Lower lobe of right lung (tissue), 2 donors: ENCODE data around the gene CAPZA2. TPM values are rescaled to one million over a fixed set of nuclear protein-coding genes. Genes with fewer than 3 reads are reported as not detected.
"Not testable (repeated sequence)": the region's sequence is repeated elsewhere in the genome, so short reads cannot be mapped to it uniquely, and the experiment has no call there.

Experiments
- ATAC-seq, 2 donors: fragments of 200-7000 bp; cut with Tn5 transposase; one replicate each; pipeline ENCODE4 v1.9.1; 2020 to 2022; ENCODE audit warnings: mild to moderate bottlenecking in 2 of 2, moderate library complexity in 2 of 2
- DNase-seq: peaks from one replicate; pipeline ENCODE4 v3.0.0-alpha.2; 2020
- H3K27ac ChIP-seq: fragments of 200-600 bp; one replicate; pipeline ENCODE4 v1.8.0; 2022
- H3K27me3 ChIP-seq: fragments of 200-600 bp; one replicate; pipeline ENCODE4 v1.8.0; 2022; ENCODE audit warnings: low read depth
- H3K36me3 ChIP-seq: fragments of 200-600 bp; one replicate; pipeline ENCODE4 v1.8.0; 2022; ENCODE audit warnings: mild to moderate bottlenecking
- H3K4me1 ChIP-seq: fragments of 200-600 bp; one replicate; pipeline ENCODE4 v1.8.0; 2022
- H3K4me3 ChIP-seq: fragments of 200-600 bp; one replicate; pipeline ENCODE4 v1.8.0; 2022; ENCODE audit warnings: mild to moderate bottlenecking
- H3K9me3 ChIP-seq: fragments of 200-600 bp; one replicate; pipeline ENCODE4 v1.8.0; 2022
- CTCF ChIP-seq: fragments of 200-600 bp; IDR thresholded peaks from one replicate; pipeline ENCODE4 v1.8.0; 2022; ENCODE audit warnings: antibody characterized with exemption, mild to moderate bottlenecking
- intact Hi-C: fragments of 100-400 bp; cut with DNase I; formaldehyde crosslinking; loops from one replicate; pipeline ENCODE4 v1.11.0; 2022
- total RNA-seq: library from RNA; stranded (reverse); fragmentation: NEBNext Ultra II Directional; extraction: Animal tissue kit (Norgen Biotek cat#: 25700); gene quantifications from one replicate; pipeline ENCODE4 v1.2.1, GENCODE V29; 2021
- donor health status: DM: no; HTN: yes; CAD: no; lungs with severe emphysema.

CAPZA2 gene
- total RNA-seq, 1 donor from 2014 or later = 261 TPM

DNA sequence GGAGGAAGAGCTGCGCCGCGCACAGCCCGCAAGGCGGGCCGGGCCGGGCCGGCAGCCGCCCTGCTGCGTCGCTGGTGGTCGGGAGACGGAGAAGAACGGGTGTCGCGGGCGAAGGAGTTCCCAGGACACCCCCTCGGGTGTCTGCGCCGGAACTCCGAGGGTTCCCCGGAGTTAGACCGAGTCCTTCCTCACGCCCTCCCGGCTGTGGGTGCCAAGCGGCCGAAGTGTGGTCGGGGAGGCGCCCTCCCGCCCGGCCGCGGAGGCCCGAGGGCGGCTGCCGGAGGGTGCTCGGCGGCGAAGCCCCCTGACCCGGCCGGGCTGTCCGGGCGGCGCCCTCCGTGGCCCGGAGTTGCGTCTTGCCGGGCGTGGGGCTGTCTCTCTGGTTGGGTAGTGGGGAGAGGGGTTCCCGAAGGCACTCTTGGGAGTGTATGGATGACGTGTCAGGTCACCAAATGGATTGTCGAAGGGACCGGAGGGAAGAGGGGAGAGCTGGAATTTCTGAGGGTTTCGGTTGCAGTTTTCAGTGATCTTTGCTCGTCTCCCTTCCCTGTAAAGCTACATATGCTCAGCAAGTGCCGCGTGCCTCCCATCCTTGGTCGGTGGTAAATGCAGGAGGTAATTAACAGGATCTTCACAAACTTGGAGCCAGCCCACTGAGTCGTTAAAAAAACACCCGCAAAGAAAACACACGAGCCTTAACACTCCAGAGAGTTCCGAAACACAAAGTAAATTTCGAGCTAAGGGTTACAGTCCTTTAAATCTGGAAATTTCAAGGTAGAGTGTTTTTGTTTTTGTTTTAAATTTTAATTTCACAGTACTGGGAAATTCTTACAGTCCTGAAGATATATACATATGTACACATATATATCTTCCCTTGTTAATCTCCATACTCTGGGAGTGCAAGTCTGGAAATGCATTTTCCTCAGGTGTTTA lies 91.8 kb downstream of the CAPZA2 start:
- peak overlapping the region; percentile 86 for H3K4me3 ChIP-seq
- DNase-seq = peak; percentile 66
- no peaks in the 10 kb centered on the region for H3K27me3 ChIP-seq
- peak overlapping the region; percentile 100 for H3K27ac ChIP-seq
- intact Hi-C loops = no loop called here
- H3K4me1 ChIP-seq = peaks cover 54% of the 10 kb centered on the region
- H3K9me3 ChIP-seq = no peaks in the 10 kb centered on the region
- no peaks in the 10 kb centered on the region for H3K36me3 ChIP-seq
- TF ChIP-seq CTCF = no peak
- peak; percentile 73 to 76 for ATAC-seq

GRCh38 chr7:116955340-116955739 lies 93.0 kb downstream of the CAPZA2 start:
- DNase-seq (no peak), ATAC-seq (no peak)
- no peak for TF ChIP-seq CTCF
- H3K27ac ChIP-seq = peak overlapping the region; percentile 100
- intact Hi-C loops = no loop called here
- H3K36me3 ChIP-seq = no peaks in the 10 kb centered on the region
- H3K27me3 ChIP-seq = no peaks in the 10 kb centered on the region
- peaks cover 46% of the 10 kb centered on the region for H3K4me1 ChIP-seq
- H3K9me3 ChIP-seq = no peaks in the 10 kb centered on the region
- H3K4me3 ChIP-seq = peak overlapping the region; percentile 86

DNA sequence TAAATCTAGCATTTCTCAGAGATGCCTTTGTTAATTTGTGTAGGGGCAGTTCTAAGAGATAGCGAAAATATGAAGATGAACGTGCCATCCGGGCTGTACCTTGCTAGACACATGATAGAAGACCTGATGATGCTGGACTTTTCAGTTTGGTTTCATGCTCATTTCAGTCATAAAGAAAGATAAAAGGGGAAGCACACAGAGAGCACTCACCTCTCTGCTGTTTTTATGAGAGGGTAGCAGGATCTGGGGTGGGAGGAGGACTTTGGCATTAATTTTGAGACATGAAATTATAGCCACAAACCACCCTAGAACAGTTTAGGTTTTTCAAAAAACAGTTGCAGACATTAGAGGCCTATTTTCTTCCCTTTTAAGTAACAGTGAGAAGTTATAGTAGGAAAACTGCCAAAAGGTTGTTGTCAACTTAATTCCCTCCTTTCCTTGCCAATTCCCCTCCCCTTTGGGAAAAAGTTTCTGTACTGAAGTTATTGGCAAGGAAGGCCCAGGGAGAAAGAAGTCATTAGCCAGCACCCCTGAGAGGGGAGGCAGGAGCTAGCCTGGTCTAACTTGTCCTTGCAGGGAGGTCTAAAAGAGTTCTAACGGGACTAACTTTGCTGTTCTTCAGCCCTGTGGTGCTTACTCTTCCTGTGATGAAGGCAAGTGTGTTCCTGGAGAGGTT lies 93.6 kb downstream of the CAPZA2 start:
- peaks cover 46% of the 10 kb centered on the region for H3K4me1 ChIP-seq
- intact Hi-C loops = no loop called here
- H3K9me3 ChIP-seq = no peaks in the 10 kb centered on the region
- H3K27me3 ChIP-seq = no peaks in the 10 kb centered on the region
- ATAC-seq (no peak), DNase-seq (no peak)
- H3K27ac ChIP-seq = peak overlapping the region; percentile 9
- H3K36me3 ChIP-seq = no peaks in the 10 kb centered on the region
- TF ChIP-seq CTCF = no peak
- H3K4me3 ChIP-seq = peak overlapping the region; percentile 0

- Histone ChIP-seq H3K36me3 (no peaks in the 10 kb centered on the region), H3K9me3 (no peaks in the 10 kb centered on the region), H3K4me3 (no peak overlapping the region), H3K27ac (peak overlapping the region; percentile 9), H3K27me3 (no peaks in the 10 kb centered on the region), H3K4me1 (peaks cover 41% of the 10 kb centered on the region)
- intact Hi-C loops = no loop called here
- ATAC-seq = no peak
- no peak for DNase-seq
- TF ChIP-seq CTCF = no peak
Measured at GRCh38 chr7:116956477-116956804, 94.1 kb downstream of the CAPZA2 start.

DNA sequence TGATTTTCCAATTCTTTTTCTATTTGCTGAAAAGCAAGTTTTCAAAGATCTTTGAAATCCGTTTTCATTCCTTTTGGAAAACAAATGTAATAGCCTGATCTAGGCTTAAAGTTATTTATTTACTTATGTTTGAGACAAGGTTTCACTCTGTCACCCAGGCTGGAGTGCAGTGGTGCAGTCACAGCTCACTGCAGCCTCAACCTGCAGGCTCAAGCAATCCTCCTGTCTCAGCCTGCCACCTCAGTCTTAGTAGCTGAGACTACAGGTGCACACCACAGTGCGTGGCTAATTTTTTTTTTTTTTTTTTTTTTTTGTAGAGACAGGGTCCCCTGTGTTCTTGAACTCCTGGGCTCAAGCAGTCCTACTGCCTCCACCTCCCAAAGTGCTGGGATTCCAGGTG lies 95.5 kb downstream of the CAPZA2 start:
- DNase-seq (no peak), ATAC-seq (no peak)
- TF ChIP-seq CTCF = no peak
- peaks cover 27% of the 10 kb centered on the region for H3K4me1 ChIP-seq
- H3K36me3 ChIP-seq = no peaks in the 10 kb centered on the region
- no peak overlapping the region for H3K4me3 ChIP-seq
- no peaks in the 10 kb centered on the region for H3K9me3 ChIP-seq
- H3K27ac ChIP-seq = no peak overlapping the region
- no peaks in the 10 kb centered on the region for H3K27me3 ChIP-seq
- intact Hi-C loops = no loop called here

DNA sequence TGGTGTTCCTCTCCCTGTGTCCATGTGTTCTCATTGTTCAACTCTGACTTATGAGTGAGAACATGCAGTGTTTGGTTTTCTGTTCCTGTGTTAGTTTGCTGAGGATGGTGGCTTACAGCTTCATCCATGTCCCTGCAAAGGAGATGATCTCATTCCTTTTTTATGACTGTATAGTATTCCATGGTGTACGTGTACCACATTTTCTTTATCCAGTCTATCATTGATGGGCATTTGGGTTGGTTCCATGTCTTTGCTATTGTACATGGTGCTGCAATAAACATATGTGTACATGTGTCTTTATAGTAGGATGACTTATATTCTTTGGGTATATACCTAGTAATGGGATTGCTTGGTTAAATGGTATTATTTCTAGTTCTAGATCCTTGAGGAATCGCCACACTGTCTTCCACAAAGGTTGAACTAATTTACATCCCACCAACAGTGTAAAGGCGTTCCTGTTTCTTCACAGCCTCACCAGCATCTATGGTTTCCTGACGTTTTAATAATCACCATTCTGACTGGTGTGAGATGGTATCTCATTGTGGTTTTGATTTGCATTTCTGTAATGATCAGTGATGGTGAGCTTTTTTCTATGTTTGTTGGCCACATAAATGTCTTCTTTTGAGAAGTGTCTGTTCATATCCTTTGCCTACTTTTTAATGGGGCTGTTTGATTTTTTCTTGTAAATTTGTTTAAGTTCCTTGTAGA lies 99.7 kb downstream of the CAPZA2 start:
- ATAC-seq, H3K36me3 ChIP-seq, H3K9me3 ChIP-seq, DNase-seq, H3K27me3 ChIP-seq, H3K27ac ChIP-seq, intact Hi-C loops, H3K4me1 ChIP-seq, H3K4me3 ChIP-seq: not testable (repeated sequence)
